ENCODE measurements around the gene TMEM119.

Gene TMEM119

GRCh38 chr12:108615918-108616317 is 18.0 kb upstream of the TMEM119 start:
- no peak for DNase-seq

DNA sequence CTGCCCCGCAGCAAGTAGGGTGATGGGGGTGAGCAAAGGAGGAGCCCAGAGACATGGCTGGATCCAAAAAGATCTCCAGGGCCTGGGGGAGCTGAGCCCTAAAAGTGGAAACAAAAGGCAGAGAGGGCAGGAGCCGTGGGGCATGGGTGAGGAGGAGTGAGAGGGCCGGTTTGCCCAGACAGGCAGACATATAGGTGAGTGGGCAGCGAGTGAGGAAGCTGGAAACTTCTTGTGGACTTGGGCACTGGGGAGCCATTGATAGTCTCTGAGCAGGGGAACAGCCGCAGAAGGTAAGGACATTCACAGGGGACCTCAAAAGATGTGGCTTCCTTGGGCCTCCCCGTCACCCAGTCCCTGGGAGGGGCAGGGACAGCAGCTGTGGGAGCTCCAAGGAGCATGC is 16.8 kb upstream of the TMEM119 start:
- DNase-seq: no peak

DNA sequence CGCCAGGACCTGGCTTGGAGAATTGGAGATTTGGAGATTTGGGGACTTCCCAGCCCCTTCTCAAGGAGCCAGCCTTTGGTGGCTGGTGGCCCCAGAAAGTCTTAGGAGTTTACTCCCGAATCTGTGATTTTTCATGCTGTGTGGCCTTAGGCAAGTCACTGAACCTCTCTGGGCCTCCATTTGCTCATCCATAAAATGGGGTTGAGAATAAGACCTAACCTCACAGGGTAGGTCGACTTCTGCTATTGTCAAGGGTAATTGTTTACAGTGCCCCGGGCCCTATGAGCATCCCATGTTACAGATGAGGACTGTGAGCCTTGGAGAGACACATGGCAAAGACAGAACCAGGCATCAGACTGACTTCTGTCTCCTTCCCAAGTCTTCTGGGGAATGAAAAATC is 16.2 kb upstream of the TMEM119 start:
- no peak for DNase-seq

GRCh38 chr12:108613548-108613947 is 15.7 kb upstream of the TMEM119 start:
- DNase-seq: no peak

- DNase-seq: no peak
Measured at GRCh38 chr12:108612788-108613282, 15.0 kb upstream of the TMEM119 start.

GRCh38 chr12:108611884-108612415 is 14.1 kb upstream of the TMEM119 start:
- peak in 4 of 5 donors; percentile 27 to 36 (median 36) for DNase-seq

- DNase-seq: no peak
Measured at GRCh38 chr12:108610856-108611605, 13.1 kb upstream of the TMEM119 start.

DNA sequence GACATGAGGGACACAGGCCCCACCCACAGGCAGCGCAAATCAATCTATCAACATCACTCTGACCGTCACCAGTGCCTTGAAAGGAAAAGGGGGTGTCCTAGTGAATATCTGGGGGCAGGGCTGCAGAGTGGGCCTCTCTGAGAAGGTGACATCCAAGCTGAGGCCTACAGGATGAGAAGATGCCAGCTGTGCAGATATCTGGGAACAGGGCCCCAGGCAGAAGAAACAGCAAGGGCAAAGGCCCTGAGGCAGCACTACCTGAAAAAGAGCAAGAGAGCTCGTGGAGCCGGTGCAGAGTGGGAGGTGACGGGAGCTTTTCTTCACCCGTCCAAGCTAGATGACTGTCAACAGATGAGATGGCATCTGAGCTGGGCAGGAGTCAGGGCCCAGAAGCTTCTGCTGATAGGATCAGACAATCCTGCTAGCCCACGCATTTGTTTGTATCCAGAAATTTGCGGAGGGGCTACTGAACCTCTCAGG is 12.5 kb upstream of the TMEM119 start:
- DNase-seq: no peak

DNA sequence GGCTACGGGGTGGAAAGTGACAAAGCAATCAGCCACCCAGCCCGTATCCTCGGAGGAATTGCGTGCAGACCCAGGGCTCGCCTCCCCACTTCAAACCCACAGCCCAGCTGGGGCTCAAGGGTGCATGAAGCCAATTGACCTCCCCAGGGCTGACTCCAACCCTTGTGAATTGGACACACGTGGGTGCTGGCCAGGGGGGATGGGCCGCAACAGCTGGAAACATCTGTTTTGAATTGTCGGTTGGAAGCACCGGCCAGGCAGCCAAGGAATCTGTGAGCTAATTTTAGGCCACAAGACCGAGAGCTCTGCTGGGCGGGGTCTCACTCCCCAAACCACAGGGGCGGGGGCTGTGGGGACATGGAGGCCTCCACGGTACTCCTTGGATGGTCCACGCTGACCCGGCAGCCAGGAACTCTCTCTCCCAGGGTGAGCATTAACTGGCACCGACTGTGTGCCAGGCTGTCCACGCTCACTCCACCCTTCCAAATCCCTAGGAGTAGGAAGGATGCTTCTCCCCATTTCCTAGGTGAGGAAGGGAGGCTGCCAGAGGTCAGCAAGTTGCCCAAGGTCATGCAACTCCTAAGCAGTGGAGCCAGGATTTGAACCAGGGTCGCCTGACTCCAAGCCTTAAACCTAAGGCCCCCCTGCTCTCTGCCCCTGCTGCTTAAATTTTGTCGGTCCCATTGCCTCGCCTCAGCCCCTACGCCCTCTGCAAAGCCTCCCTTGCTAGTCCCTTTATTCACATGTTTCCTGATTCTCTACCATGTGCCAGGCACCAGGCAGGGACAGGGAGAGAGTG is 11.9 kb upstream of the TMEM119 start:
- no peak for DNase-seq

DNA sequence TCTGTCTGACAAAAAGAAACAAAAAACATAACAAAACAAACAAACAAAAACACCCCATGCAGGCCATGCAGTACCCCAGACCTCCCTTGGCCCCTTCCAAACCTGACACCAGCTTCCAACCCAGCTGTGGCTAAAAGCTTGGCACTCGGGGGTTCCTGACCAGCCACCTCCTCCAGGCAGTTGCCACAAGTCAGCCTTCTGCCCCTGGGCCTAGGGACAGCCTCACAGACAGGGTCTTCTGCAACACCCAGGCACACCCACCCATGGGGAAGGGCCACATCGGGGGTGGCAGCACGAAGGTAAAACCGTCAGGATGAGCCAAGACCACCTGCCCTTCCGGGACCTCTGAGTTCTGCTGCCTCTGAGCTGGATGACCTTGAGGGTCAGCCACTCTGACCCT is 10.7 kb upstream of the TMEM119 start:
- DNase-seq: no peak

- DNase-seq: no peak
Measured at GRCh38 chr12:108607981-108608600, 10.2 kb upstream of the TMEM119 start.

- DNase-seq: no peak
Measured at GRCh38 chr12:108606492-108606891, 8.6 kb upstream of the TMEM119 start.

DNA sequence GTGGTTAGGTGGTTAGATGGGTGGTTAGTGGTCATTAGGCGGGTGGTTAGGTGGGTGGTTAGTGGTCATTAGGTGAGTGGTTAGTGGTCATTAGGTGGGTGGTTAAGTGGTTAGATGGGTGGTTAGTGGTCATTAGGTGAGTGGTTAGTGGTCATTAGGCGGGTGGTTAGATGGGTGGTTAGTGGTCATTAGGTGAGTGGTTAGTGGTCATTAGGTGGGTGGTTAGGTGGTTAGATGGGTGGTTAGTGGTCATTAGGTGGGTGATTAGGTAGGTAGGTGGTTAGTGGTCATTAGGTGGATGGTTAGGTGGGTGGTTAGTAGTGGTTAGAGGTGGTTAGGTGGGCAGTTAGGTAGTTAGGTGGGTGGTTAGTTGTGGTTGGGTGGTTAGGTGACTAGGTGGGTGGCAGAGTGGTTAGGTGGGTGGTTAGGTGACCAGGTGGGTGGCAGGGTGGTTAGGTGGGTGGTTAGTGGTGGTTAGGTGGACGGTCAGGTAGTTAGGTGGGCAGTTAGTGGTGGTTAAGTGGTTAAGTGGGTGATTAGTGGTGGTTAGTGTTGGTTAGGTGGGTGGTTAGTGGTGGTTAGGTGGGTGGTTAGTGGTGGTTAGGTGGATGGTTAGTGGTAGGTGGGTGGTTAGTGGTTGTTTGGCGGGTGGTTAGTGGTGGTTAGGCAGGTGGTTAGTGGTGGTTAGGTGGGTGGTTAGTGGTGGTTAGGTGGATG is 8.0 kb upstream of the TMEM119 start:
- DNase-seq: no peak

DNA sequence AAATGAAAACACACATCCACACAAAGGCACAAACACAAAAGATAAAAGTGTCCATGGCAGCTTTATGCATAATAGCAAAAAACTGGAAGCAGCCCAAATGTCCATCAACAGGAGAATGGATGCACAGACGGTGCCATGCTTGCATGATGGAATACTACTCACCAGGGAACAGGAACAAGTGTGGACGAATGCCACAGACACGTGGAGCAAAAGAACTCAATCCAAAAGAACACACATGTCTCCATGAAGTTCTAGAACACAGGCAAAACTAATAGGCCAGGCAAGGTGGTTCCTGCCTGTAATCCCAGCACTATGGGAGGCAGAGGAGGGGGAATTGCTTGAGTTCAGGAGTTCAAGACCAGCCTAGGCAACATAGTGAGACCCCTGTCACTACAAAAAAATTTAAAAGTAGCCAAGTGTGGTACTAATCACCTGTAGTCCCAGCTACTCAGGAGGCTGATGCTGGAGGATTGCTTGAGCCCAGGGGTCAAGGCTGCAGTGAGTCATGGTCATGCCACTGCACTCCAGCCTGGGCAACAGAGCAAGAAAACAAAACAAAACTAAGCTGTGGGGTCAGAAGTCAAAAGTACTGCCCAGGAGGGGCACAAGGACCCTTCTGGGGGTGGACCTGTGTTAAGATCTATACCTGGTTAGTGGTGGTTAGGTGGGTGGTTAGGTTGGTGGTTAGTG is 7.3 kb upstream of the TMEM119 start:
- DNase-seq: no peak

- no peak for DNase-seq
Measured at GRCh38 chr12:108604208-108604941, 6.5 kb upstream of the TMEM119 start.

DNA sequence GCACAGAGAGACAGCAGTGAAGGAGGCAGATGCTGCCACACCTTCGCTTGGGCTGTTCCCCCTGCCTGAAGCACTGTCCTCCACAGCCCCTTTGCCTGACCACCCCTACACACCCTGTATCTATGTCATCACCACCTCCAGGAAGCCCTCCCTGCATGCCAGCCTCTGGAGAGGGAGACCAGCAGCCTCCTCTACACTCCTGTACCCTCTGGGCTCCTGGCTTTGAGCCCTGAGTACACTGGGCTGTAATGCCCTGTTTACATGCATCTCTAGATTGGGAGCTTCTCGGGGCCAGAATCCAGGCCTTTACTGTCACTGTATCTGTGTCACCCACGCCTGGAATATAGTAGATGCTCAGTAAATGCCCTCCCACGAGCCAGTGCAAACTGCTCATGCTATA is 5.9 kb upstream of the TMEM119 start:
- DNase-seq: no peak

DNA sequence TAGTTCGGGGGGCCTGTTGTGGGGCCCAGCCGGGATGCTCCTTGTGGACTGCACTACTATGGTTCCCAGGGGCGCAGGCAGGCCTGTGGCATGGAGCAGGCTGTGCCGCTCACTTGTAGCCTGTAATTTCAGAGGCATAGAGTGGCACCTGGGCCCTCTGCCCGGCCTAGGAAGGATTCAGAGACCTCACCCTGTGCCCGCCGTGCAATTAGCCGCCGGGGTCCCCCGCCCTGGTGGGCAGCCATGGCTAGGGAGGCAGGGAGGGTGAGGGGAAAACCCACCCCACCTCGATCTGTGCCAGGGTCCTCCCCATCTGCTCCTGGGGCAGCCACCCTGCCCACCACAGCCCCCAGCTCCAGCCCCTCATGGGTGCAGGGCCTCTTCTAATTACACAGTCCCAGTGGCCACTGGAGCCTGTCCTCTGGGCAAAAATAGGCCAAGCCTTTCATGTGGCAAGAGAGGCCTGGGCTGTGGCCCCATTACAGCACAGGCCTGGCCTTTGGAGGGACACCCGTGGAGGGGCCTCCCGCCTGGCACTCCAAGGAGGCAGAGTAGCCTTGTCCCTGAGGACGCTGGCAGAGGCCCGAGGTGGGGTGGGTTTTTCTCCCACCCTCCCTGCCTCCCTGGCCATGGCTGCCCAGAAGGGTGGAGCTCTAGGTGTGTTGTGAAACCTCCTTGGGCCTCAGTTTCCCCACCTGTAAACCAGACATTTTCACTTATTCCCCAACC is 5.3 kb upstream of the TMEM119 start:
- no peak for DNase-seq

DNA sequence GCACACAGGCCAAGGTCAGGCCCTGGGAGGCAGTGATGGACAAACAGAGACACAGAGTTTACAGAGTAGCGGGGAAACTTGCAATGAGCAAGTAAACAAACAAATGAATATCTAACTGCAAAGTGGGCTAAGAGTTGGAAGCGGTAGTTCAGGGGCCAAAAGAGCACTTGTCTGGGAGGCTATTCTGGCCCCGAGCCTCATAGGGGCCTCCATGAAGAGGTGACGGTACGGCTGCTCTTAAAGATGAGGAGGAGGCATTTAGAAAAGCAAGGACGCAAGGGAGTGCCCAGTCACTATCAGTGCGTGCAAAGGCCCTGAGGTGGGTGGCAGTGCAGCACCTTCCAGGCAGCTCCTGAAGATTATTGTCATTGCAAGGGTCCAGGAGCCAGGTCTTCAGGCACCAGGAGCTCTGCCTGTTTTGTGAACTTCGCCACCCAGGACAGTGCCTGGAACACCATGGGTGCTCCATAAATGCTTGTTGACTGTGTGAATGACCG is 4.4 kb upstream of the TMEM119 start:
- no peak for DNase-seq

DNA sequence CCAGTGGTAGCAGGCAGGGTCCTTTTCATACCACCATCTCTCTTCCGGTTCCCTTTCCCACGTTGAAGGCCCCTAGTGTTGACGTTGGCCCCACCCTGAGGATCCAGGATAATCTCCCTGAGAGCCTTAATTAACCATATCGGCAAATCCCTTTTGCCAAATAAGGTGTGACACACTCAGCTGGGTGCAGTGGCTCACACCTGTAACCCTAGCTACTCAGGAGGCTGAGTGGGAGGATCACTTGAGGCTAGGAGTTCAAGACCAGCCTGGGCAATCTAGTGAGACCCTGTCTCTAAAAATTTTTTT is 2.8 kb upstream of the TMEM119 start:
- DNase-seq: no peak

DNA sequence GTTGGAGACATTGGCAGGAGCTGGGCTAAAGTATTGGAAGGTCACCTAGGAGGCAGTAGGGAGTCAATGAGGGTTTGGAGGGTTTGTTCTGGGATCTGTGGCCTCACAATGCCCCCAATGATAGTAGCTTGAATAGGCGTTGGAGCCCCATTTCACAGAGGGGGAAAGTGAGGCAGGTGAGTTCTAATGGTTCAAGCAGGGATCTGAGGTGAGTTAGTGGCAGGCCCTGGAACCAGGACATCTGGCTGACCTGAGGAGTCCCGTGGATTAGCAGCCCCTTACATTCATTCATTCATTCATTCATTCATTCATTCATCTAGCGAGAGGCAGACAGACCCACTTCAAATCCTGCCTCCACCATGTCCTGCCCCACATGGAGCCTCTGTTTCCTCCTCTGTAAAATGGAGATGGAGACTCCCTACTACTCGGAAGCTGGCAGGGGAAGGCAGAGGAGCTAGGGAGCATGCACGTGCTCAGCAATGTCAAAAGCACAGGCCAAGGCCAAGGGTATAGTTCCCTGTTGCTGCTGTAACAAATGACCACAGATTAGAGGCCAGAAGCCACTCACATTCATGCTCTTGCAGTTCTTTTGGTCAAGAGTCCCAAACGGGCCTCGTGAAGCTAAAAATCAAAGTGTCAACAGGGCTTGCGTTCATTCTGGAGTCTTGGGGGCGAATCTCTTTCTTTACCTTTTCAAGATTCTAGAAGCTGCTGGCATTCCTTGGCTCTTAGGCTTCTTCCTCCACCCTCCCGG is 2.2 kb upstream of the TMEM119 start:
- DNase-seq: no peak

Measured in T-helper 1 cell (primary cell).